CD14-positive monocyte (primary cell): ENCODE data around the gene ZNF778. TPM values are rescaled to one million over a fixed set of nuclear protein-coding genes. Genes with fewer than 3 reads are reported as not detected.

Experiments used
- DNase-seq, 3 donors: peaks; one replicate each; pipeline ENCODE4 v3.0.0-alpha.2; 2011 to 2022
- H2AFZ ChIP-seq: 2 replicates; pipeline ENCODE4 v1.6.0; 2012; ENCODE audit warnings: mild to moderate bottlenecking, low read depth, low read length, inconsistent platforms; ENCODE audit not compliant: insufficient read depth, poor library complexity, severe bottlenecking
- H3K27ac ChIP-seq, 2 donors: 1 replicate in 1 of 2; 2 replicates in 1 of 2; pipeline ENCODE4 v1.5.1; 2012 to 2013; ENCODE audit warnings: low read length in 2 of 2, control low read depth in 1 of 2, inconsistent platforms in 1 of 2, low read depth in 1 of 2, mild to moderate bottlenecking in 1 of 2
- H3K27me3 ChIP-seq, 2 donors: one replicate each; pipeline versions ENCODE4 v1.6.0 to v1.6.1; 2011 to 2013; ENCODE audit warnings: low read length in 2 of 2; ENCODE audit not compliant: control insufficient read depth in 2 of 2, insufficient read depth in 2 of 2
- H3K36me3 ChIP-seq, 2 donors: replicated peaks in 1 of 2; 1 replicate in 1 of 2; 2 replicates in 1 of 2; pipeline versions ENCODE4 v1.5.1 to v1.6.1; 2012 to 2013; ENCODE audit warnings: low read length in 2 of 2, control low read depth in 1 of 2, inconsistent platforms in 1 of 2, mild to moderate bottlenecking in 1 of 2; ENCODE audit not compliant: insufficient read depth in 2 of 2, control insufficient read depth in 1 of 2
- H3K4me1 ChIP-seq, 2 donors: 1 replicate in 1 of 2; 2 replicates in 1 of 2; pipeline versions ENCODE4 v1.5.1 to v1.6.1; 2012 to 2013; ENCODE audit warnings: low read length in 2 of 2, control low read depth in 1 of 2, inconsistent platforms in 1 of 2, mild to moderate bottlenecking in 1 of 2, moderate library complexity in 1 of 2; ENCODE audit not compliant: insufficient read depth in 2 of 2, control insufficient read depth in 1 of 2
- H3K4me2 ChIP-seq: replicated peaks from 2 replicates; pipeline ENCODE3; 2012; ENCODE audit warnings: low read length, moderate library complexity, mild to moderate bottlenecking; ENCODE audit not compliant: poor library complexity, severe bottlenecking; ENCODE audit errors: extremely low read depth
- H3K4me3 ChIP-seq, 3 experiments: fragments of 200-600 bp in 1 of 3; sonication (generic) in 1 of 3; replicated peaks in 1 of 3; 1 replicate in 2 of 3; 2 replicates in 1 of 3; pipeline ENCODE4 v1.5.1; 2011 to 2013; ENCODE audit warnings: low read length in 3 of 3, mild to moderate bottlenecking in 3 of 3, control low read depth in 2 of 3, low read depth in 2 of 3, inconsistent platforms in 1 of 3, moderate library complexity in 1 of 3
- H3K79me2 ChIP-seq: 2 replicates; pipeline ENCODE4 v1.6.0; 2012; ENCODE audit warnings: mild to moderate bottlenecking, control low read depth, inconsistent platforms, low read length, moderate library complexity; ENCODE audit not compliant: insufficient read depth
- H3K9ac ChIP-seq: 2 replicates; pipeline ENCODE4 v1.6.0; 2017; ENCODE audit warnings: low read length, mild to moderate bottlenecking; ENCODE audit not compliant: insufficient read depth, poor library complexity, severe bottlenecking
- H3K9me3 ChIP-seq, 2 donors: replicated peaks in 1 of 2; 1 replicate in 1 of 2; 2 replicates in 1 of 2; pipeline versions ENCODE4 v1.5.1 to v1.6.1; 2012 to 2013; ENCODE audit warnings: low read length in 2 of 2, control low read depth in 1 of 2; ENCODE audit not compliant: control insufficient read depth in 1 of 2, insufficient read depth in 1 of 2
- H4K20me1 ChIP-seq: 2 replicates; pipeline ENCODE4 v1.6.0; 2012; ENCODE audit warnings: mild to moderate bottlenecking, low read length, control low read depth, moderate library complexity; ENCODE audit not compliant: insufficient read depth
- H3K27ac Mint-ChIP-seq, 7 donors: one replicate each; pipeline ENCODE4 v1.8.0; 2020; ENCODE audit warnings: mild to moderate bottlenecking in 7 of 7, mixed read lengths in 7 of 7, moderate library complexity in 6 of 7, inconsistent platforms in 2 of 7
- H3K27me3 Mint-ChIP-seq, 3 donors: one replicate each; pipeline ENCODE4 v1.8.0; 2021 to 2022; ENCODE audit warnings: low read depth in 3 of 3, mild to moderate bottlenecking in 3 of 3, mixed read lengths in 3 of 3, moderate library complexity in 3 of 3, inconsistent platforms in 1 of 3
- H3K36me3 Mint-ChIP-seq, 2 donors: one replicate each; pipeline ENCODE4 v1.8.0; 2020; ENCODE audit warnings: mixed read lengths in 2 of 2, inconsistent platforms in 1 of 2, mild to moderate bottlenecking in 1 of 2
- H3K4me1 Mint-ChIP-seq: one replicate; pipeline ENCODE4 v1.8.0; 2020; ENCODE audit warnings: mild to moderate bottlenecking, mixed read lengths
- H3K4me3 Mint-ChIP-seq, 2 donors: one replicate each; pipeline ENCODE4 v1.8.0; 2020; ENCODE audit warnings: mild to moderate bottlenecking in 2 of 2, mixed read lengths in 2 of 2, moderate library complexity in 1 of 2
- H3K9me3 Mint-ChIP-seq, 7 donors: one replicate each; pipeline ENCODE4 v1.8.0; 2020 to 2022; ENCODE audit warnings: mixed read lengths in 7 of 7, mild to moderate bottlenecking in 6 of 7, moderate library complexity in 6 of 7, inconsistent platforms in 2 of 7
- CTCF ChIP-seq: fragments of 200-600 bp; IDR thresholded peaks from one replicate; pipeline ENCODE4 v1.8.0; 2022; ENCODE audit warnings: antibody characterized with exemption, mild to moderate bottlenecking
- WGBS: methylation state at CpG from one replicate; pipeline ENCODE4 v1.1.5; 2013; ENCODE audit warnings: missing lambda C conversion rate; ENCODE audit not compliant: insufficient coverage; 5-methylcytosine and 5-hydroxymethylcytosine counted together
- intact Hi-C, 2 donors: fragments of 100-400 bp; cut with micrococcal nuclease; formaldehyde crosslinking; loops; one replicate each; pipeline versions ENCODE4 v1.15.0 to v1.15.1; 2023
- polyA plus RNA-seq, 3 donors: library from polyadenylated mRNA; depleted of rRNA in 1 of 3; unstranded in 2 of 3; stranded (reverse) in 1 of 3; fragments of 300-500 nt in 2 of 3; fragments of >200 nt in 1 of 3; fragmentation: Illumina TruSeq in 2 of 3; gene quantifications; 1 replicate in 2 of 3; 2 replicates in 1 of 3; pipeline ENCODE4 v1.2.3, GENCODE V29; 2012 to 2021

Gene ZNF778
- polyA plus RNA-seq, 3 donors = 0.51 to 9.0 (median 0.60) TPM

- H3K27me3 Mint-ChIP-seq = no peaks in the 10 kb centered on the region
- peaks cover 25 to 38% of the 10 kb centered on the region in 2 donors for H3K36me3 Mint-ChIP-seq
- H3K9ac ChIP-seq = no peak overlapping the region
- H3K9me3 ChIP-seq = no peaks in the 10 kb centered on the region
- 98% methylated on average over 65 of the region's 65 CpGs for WGBS
- no peak overlapping the region for H3K27ac ChIP-seq
- DNase-seq = no peak
- H3K27ac Mint-ChIP-seq = no peak overlapping the region
- H3K4me1 ChIP-seq = no peaks in the 10 kb centered on the region
- no peak overlapping the region for H3K4me3 ChIP-seq
- peaks cover 54% of the 10 kb centered on the region for H4K20me1 ChIP-seq
- no peak for TF ChIP-seq CTCF
- no peak overlapping the region for H2AFZ ChIP-seq
- intact Hi-C loops = no loop called here
- H3K4me1 Mint-ChIP-seq = no peaks in the 10 kb centered on the region
- H3K36me3 ChIP-seq = peaks cover 80 to 93% of the 10 kb centered on the region in 2 donors
- no peaks in the 10 kb centered on the region for H3K27me3 ChIP-seq
- no peak overlapping the region for H3K4me3 Mint-ChIP-seq
- peaks cover 3% of the 10 kb centered on the region for H3K79me2 ChIP-seq
- H3K9me3 Mint-ChIP-seq = no peaks in the 10 kb centered on the region
- no peak overlapping the region for H3K4me2 ChIP-seq
These were observed 62.4 kb downstream of the ZNF778 start for GRCh38 chr16:89279666-89280481.

GRCh38 chr16:89280546-89281188 lies 63.2 kb downstream of the ZNF778 start:
- DNase-seq = no peak
- 95% methylated on average over 41 of the region's 44 CpGs for WGBS
- H4K20me1 ChIP-seq = peaks cover 51% of the 10 kb centered on the region
- peaks cover 80 to 93% of the 10 kb centered on the region in 2 donors for H3K36me3 ChIP-seq
- H3K9me3 ChIP-seq = no peaks in the 10 kb centered on the region
- peaks cover 3% of the 10 kb centered on the region for H3K79me2 ChIP-seq
- Mint-ChIP-seq H3K27ac (peak overlapping the region in 2 of 7 donors; percentile 1 to 72), H3K4me3 (no peak overlapping the region), H3K9me3 (no peaks in the 10 kb centered on the region), H3K27me3 (no peaks in the 10 kb centered on the region), H3K36me3 (peaks cover 20 to 30% of the 10 kb centered on the region in 2 donors), H3K4me1 (no peaks in the 10 kb centered on the region)
- H3K4me3 ChIP-seq = no peak overlapping the region
- TF ChIP-seq CTCF = no peak
- H3K4me2 ChIP-seq = no peak overlapping the region
- no peaks in the 10 kb centered on the region for H3K4me1 ChIP-seq
- H3K9ac ChIP-seq = no peak overlapping the region
- no peak overlapping the region for H2AFZ ChIP-seq
- H3K27me3 ChIP-seq = no peaks in the 10 kb centered on the region
- no peak overlapping the region for H3K27ac ChIP-seq
- intact Hi-C loops = no loop called here
